GM21381 (cell line): Measurements from ENCODE around the gene TPRN.
A peak's percentile ranks its signal among the peaks of the same experiment; 100 is the strongest.

Experiments
- ATAC-seq: cut with Tn5 transposase; IDR thresholded peaks from one replicate; pipeline ENCODE4 v1.9.1; 2021; ENCODE audit warnings: mild to moderate bottlenecking, moderate library complexity; ENCODE audit not compliant: unreplicated experiment

TPRN gene

GRCh38 chr9:137225699-137226331 lies 25.3 kb upstream of the TPRN start:
- no peak for ATAC-seq

DNA sequence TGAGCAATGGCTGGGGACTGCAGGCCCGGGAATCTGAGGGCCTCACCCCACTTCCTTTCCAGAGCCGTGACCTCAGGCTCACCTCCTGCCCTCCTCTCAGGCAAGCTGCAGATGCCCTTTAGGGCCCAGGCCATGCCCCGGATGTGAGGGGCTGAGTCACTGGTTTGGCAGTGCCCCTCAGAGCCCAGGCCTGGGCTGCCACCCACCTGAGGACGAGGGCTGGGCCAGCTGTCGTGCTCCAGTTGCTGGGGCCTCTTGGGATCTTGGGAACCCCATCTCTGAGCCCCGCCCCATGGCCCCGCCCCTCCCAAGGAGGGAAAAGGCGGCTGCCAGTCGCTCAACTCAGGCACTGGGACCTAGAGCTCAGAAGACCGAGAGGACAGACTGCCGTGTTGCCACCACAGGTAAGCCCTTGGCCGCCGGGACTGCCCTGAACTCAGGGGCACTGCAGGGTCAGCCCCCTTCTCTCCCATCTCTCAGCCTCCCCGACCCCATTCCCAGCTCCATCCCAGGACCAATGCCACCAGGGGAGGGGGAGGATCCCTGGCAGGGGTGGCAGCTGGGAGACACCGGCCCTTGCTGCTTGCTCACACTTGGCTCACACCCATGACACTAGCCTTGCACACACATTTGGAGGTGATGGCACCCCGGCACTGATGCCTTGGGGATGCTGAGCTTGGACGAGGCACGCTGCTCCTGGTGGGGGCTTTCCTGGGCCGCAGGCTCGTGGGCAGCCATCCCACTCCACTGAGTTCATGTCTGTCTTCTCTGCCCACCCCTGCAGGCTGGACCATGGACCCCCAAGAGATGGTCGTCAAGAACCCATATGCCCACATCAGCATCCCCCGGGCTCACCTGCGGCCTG lies 24.5 kb upstream of the TPRN start, which contains the start of gene CYSRT1:
Gene CYSRT1, plus strand, starts transcription at position 345 of the 865 bp plus-strand sequence. Its CDS starts 448 bp downstream, at position 793.
- no peak for ATAC-seq

- ATAC-seq = peak; percentile 66
Measured at GRCh38 chr9:137223078-137223970, 22.8 kb upstream of the TPRN start.

GRCh38 chr9:137222190-137223077 lies 21.9 kb upstream of the TPRN start, which contains the start of gene RNF208:
RNF208 (minus strand) TSS chr9:137222240; CDS start chr9:137221212, 1,028 bp downstream.
- no peak for ATAC-seq

GRCh38 chr9:137221506-137222111 lies 21.1 kb upstream of the TPRN start:
- ATAC-seq = no peak

DNA sequence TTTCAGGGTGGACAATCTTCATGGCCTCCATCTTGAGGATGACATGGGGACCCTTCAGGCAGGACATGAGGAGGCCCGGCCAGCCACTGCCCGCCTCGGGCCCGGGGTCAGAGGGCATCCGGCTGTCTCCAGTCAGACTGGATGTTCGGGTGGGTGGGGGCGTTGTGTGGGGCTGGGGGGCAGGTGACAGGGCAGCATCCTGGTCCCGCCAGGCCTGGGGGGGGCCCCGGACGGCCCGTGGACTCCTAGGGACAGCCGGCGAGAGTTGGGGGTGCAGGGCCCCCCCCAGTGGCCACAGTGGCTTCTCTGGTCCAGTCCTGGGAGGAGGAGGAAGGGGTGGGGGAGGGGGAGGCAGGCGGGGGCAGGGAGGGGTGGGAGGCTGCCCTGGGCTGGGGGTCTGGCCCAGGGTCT lies 20.6 kb upstream of the TPRN start:
- ATAC-seq = no peak

DNA sequence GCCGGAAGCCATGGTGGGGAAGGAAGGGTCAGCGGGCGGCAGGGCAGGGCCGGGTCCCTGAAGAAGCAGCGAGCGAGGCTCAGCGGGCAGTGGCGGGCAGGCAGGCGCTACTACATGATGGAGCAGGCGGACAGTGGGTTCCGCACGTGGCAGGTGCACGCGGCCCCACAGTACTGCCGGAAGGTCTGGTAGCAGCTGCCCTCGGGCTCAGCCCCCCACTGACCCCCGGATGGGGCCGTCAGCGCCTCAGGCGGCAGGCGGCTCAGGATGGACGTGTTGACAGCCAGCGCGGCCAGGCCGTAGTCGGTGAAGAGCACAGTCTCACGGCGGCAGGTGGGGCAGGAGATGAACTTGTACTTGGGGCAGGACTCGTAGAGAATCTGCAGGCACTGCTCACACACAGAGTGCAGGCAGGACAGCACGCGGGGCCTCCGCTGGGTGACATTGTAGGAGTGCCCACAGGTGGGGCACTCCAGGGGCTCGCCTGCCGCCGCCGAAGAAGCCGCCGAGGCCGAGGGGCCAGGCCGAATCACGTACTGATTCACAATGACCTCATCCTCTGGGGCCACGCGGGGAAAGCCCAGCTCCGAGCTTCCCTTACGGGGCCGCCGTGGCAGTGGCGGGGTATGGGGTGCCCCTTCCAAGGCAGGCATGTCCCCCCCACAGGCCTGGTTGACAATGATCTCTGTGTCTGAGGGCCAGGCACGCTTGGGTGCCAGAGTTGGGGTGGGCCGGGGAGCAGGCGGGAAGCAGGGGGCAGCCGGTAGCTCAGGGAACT lies 20.0 kb upstream of the TPRN start:
- ATAC-seq = no peak

DNA sequence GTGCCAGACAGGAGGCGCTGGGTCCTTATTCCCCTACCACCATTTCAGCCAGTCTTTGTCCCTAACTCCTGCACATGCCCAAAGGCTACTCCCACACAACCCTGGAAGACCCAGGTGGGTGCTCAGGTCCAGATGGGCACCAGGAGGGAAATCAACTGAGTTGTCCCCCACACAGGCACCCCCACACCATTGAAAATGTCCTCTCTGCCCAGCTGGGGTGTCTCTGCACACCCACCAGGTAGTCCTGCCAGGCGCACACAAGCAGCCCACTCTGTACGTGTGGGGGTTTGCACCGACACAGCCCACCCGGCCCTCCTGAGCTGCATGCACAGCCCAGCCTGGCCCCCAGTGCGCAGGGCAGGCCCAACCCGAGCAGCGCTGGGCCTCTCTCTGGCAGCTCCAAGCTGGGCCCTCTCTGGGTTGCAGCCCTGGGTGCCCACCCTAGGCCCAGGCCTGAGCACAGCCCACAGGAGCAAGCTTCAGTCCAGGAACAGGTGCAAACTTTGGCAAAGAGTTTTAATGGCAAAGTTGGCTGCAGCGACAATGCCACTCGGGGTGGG lies 19.3 kb upstream of the TPRN start:
- ATAC-seq = no peak

- no peak for ATAC-seq
Measured at GRCh38 chr9:137218754-137219271, 18.3 kb upstream of the TPRN start.

- no peak for ATAC-seq
Measured at GRCh38 chr9:137218212-137218753, 17.7 kb upstream of the TPRN start.

GRCh38 chr9:137217276-137218211 lies 17.0 kb upstream of the TPRN start:
- no peak for ATAC-seq

- ATAC-seq = no peak
Measured at GRCh38 chr9:137216188-137216965, 15.8 kb upstream of the TPRN start.

GRCh38 chr9:137215196-137215986 lies 14.8 kb upstream of the TPRN start:
- no peak for ATAC-seq

- ATAC-seq = no peak
Measured at GRCh38 chr9:137214620-137215019, 14.1 kb upstream of the TPRN start.
